ENCODE data around the gene PLD5.

The PLD5 gene

GRCh38 chr1:242140836-242141235 is 383.7 kb downstream of the PLD5 start:
- Histone ChIP-seq H3K36me3 (replicated peaks; ENCODE audit: insufficient read depth, low read length) (no peaks in the 10 kb centered on the region), H3K79me2 (ENCODE audit: low read length) (no peaks in the 10 kb centered on the region), H2AFZ (ENCODE audit: low read length) (no peak overlapping the region), H3F3A (ENCODE audit: insufficient read depth, low read length) (no peaks in the 10 kb centered on the region), H3K9ac (ENCODE audit: low read length) (no peak overlapping the region), H3K27me3 (replicated peaks; ENCODE audit: insufficient read depth, low read length) (no peaks in the 10 kb centered on the region), H4K20me1 (ENCODE audit: insufficient read depth, low read length) (no peaks in the 10 kb centered on the region), H3K4me2 (ENCODE audit: low read depth, low read length) (no peak overlapping the region), H3K27ac (ENCODE audit: low read length) (no peak overlapping the region), H3K9me3 (replicated peaks; ENCODE audit: insufficient read depth, low read length) (no peaks in the 10 kb centered on the region), H3K4me3 (ENCODE audit: low read length) (no peak overlapping the region), H3K4me1 (ENCODE audit: low read length) (no peaks in the 10 kb centered on the region), H3K9me2 (replicated peaks; ENCODE audit: insufficient read depth, low read length) (no peaks in the 10 kb centered on the region)
- no peak for DNase-seq
- no peak for TF ChIP-seq CTCF (IDR thresholded peaks at IDR 0.05; ENCODE audit: low read length)
- TF ChIP-seq EZH2phosphoT487 (IDR thresholded peaks at IDR 0.05; ENCODE audit: low read length), result no peak
- no peak for TF ChIP-seq EZH2 (optimal IDR thresholded peaks at IDR 0.05; ENCODE audit: low read depth, low read length)

- no peak for TF ChIP-seq EZH2 (optimal IDR thresholded peaks at IDR 0.05; ENCODE audit: low read depth, low read length)
- TF ChIP-seq EZH2phosphoT487 (IDR thresholded peaks at IDR 0.05; ENCODE audit: low read length), result no peak
- no peak for TF ChIP-seq CTCF (IDR thresholded peaks at IDR 0.05; ENCODE audit: low read length)
- Histone ChIP-seq H3K4me2 (ENCODE audit: low read depth, low read length) (no peak overlapping the region), H3K36me3 (replicated peaks; ENCODE audit: insufficient read depth, low read length) (no peaks in the 10 kb centered on the region), H4K20me1 (ENCODE audit: insufficient read depth, low read length) (no peaks in the 10 kb centered on the region), H3K9me3 (replicated peaks; ENCODE audit: insufficient read depth, low read length) (no peaks in the 10 kb centered on the region), H3K4me3 (ENCODE audit: low read length) (no peak overlapping the region), H3K9ac (ENCODE audit: low read length) (no peak overlapping the region), H3K27ac (ENCODE audit: low read length) (no peak overlapping the region), H2AFZ (ENCODE audit: low read length) (no peak overlapping the region; the same call in 1 of the 2 replicates), H3K27me3 (replicated peaks; ENCODE audit: insufficient read depth, low read length) (no peaks in the 10 kb centered on the region), H3K79me2 (ENCODE audit: low read length) (no peaks in the 10 kb centered on the region), H3K9me2 (replicated peaks; ENCODE audit: insufficient read depth, low read length) (no peaks in the 10 kb centered on the region), H3F3A (ENCODE audit: insufficient read depth, low read length) (no peaks in the 10 kb centered on the region), H3K4me1 (ENCODE audit: low read length) (no peaks in the 10 kb centered on the region)
- no peak for DNase-seq
Observed at GRCh38 chr1:242139986-242140385, 384.5 kb downstream of the PLD5 start.

- no peaks in the 10 kb centered on the region for H3K9me2 ChIP-seq (replicated peaks; ENCODE audit: insufficient read depth, low read length)
- H3K4me2 ChIP-seq (ENCODE audit: low read depth, low read length), result peak overlapping the region; percentile 8; the same call in 1 of the 2 replicates
- TF ChIP-seq EZH2phosphoT487 (IDR thresholded peaks at IDR 0.05; ENCODE audit: low read length) (no peak), CTCF (IDR thresholded peaks at IDR 0.05; ENCODE audit: low read length) (no peak), EZH2 (optimal IDR thresholded peaks at IDR 0.05; ENCODE audit: low read depth, low read length) (no peak)
- H3K9me3 ChIP-seq (replicated peaks; ENCODE audit: insufficient read depth, low read length), result no peaks in the 10 kb centered on the region
- H3K79me2 ChIP-seq (ENCODE audit: low read length), result no peaks in the 10 kb centered on the region
- no peaks in the 10 kb centered on the region for H3K27me3 ChIP-seq (replicated peaks; ENCODE audit: insufficient read depth, low read length)
- H3F3A ChIP-seq (ENCODE audit: insufficient read depth, low read length), result no peaks in the 10 kb centered on the region
- no peaks in the 10 kb centered on the region for H4K20me1 ChIP-seq (ENCODE audit: insufficient read depth, low read length)
- H3K4me1 ChIP-seq (ENCODE audit: low read length), result no peaks in the 10 kb centered on the region
- H3K9ac ChIP-seq (ENCODE audit: low read length), result no peak overlapping the region
- H3K36me3 ChIP-seq (replicated peaks; ENCODE audit: insufficient read depth, low read length), result no peaks in the 10 kb centered on the region
- 0 out of 2 replicates have a peak overlapping the region, but pooled peaks have one; percentile 4 for H3K4me3 ChIP-seq (ENCODE audit: low read length)
- peak overlapping the region; percentile 47 for H2AFZ ChIP-seq (ENCODE audit: low read length)
- no peak overlapping the region for H3K27ac ChIP-seq (ENCODE audit: low read length)
- DNase-seq, result no peak
Observed at GRCh38 chr1:242139442-242139841, 385.1 kb downstream of the PLD5 start.

Data from MM.1S (cell line).